IMR-90 (cell line): ENCODE data around the gene TMEM26. TPM values are rescaled to one million over a fixed set of nuclear protein-coding genes. Genes with fewer than 3 reads are reported as not detected.

Experiments
- ATAC-seq: fragments of 200-7000 bp; cut with Tn5 transposase; 2 replicates; pipeline ENCODE4 v1.9.1; 2020; ENCODE audit warnings: low read depth, mild to moderate bottlenecking, moderate library complexity
- BruUV-seq: library from RNA; stranded (reverse); fragments of 400-500 nt; replicated peaks from 2 replicates; lab custom pipeline; 2021; lab: Mats Ljungman, UMichigan
- CTCF ChIA-PET: fragments of 300-600 bp; formaldehyde crosslinking; extraction: SDS; loops from one replicate; lab custom pipeline; 2021; ENCODE audit warnings: antibody characterized with exemption; lab: Yijun Ruan, JAX
- POLR2A ChIA-PET: fragments of 300-600 bp; sonication (Branson Sonifier 250); formaldehyde crosslinking; loops from one replicate; lab custom pipeline; 2022; ENCODE audit warnings: antibody characterized with exemption; ENCODE audit not compliant: unreplicated experiment; lab: Charles Lee
- DNase-seq: peaks from one replicate; pipeline ENCODE4 v3.0.0; 2013
- H2AFZ ChIP-seq: replicated peaks from 2 replicates; pipeline ENCODE3; 2013; ENCODE audit warnings: low read length, mild to moderate bottlenecking; ENCODE audit not compliant: poor library complexity
- H2AK5ac ChIP-seq: 2 replicates; pipeline ENCODE4 v1.6.1; 2013; ENCODE audit warnings: low read depth, low read length, inconsistent platforms
- H2AK9ac ChIP-seq: replicated peaks from 2 replicates; pipeline ENCODE3; 2013; ENCODE audit warnings: mild to moderate bottlenecking, low read depth, low read length, moderate library complexity; ENCODE audit not compliant: poor library complexity
- H2BK120ac ChIP-seq: 2 replicates; pipeline ENCODE4 v1.6.1; 2013; ENCODE audit warnings: low read depth, low read length, inconsistent platforms
- H2BK15ac ChIP-seq: 3 replicates; pipeline ENCODE4 v1.6.1; 2013; ENCODE audit warnings: low read depth, low read length, inconsistent platforms
- H2BK20ac ChIP-seq: 2 replicates; pipeline ENCODE4 v1.6.1; 2013; ENCODE audit warnings: low read depth, mild to moderate bottlenecking, inconsistent platforms, low read length, moderate library complexity
- H2BK5ac ChIP-seq: 2 replicates; pipeline ENCODE4 v1.6.1; 2013; ENCODE audit warnings: mild to moderate bottlenecking, low read depth, low read length, inconsistent platforms; ENCODE audit not compliant: poor library complexity, severe bottlenecking
- H3K14ac ChIP-seq: replicated peaks from 2 replicates; pipeline ENCODE4 v1.6.1; 2013; ENCODE audit warnings: low read depth, low read length, inconsistent platforms
- H3K18ac ChIP-seq: 2 replicates; pipeline ENCODE4 v1.6.1; 2013; ENCODE audit warnings: low read depth, low read length, control low read depth
- H3K23ac ChIP-seq: 2 replicates; pipeline ENCODE4 v1.6.1; 2013; ENCODE audit warnings: low read depth, low read length, inconsistent platforms
- H3K27ac ChIP-seq: 2 replicates; pipeline ENCODE4 v1.5.1; 2013; ENCODE audit warnings: mild to moderate bottlenecking, control low read depth, low read length; ENCODE audit not compliant: insufficient read depth
- H3K27me3 ChIP-seq: 2 replicates; pipeline ENCODE4 v1.6.1; 2013; ENCODE audit warnings: low read length; ENCODE audit not compliant: control insufficient read depth, insufficient read depth
- H3K36me3 ChIP-seq: 2 replicates; pipeline ENCODE4 v1.6.1; 2013; ENCODE audit warnings: low read length, mixed read lengths; ENCODE audit not compliant: control insufficient read depth, insufficient read depth
- H3K4ac ChIP-seq: 2 replicates; pipeline ENCODE4 v1.6.1; 2013; ENCODE audit warnings: low read depth, low read length, inconsistent platforms
- H3K4me1 ChIP-seq: 2 replicates; pipeline ENCODE4 v1.6.1; 2013; ENCODE audit warnings: low read length, mixed read lengths; ENCODE audit not compliant: control insufficient read depth, insufficient read depth
- H3K4me2 ChIP-seq: 2 replicates; pipeline ENCODE4 v1.6.1; 2013; ENCODE audit warnings: low read depth, mild to moderate bottlenecking, control low read depth, low read length, moderate library complexity
- H3K4me3 ChIP-seq: 2 replicates; pipeline ENCODE4 v1.5.1; 2013; ENCODE audit warnings: low read depth, mild to moderate bottlenecking, control low read depth, low read length, moderate library complexity; ENCODE audit not compliant: insufficient read depth
- H3K56ac ChIP-seq: 2 replicates; pipeline ENCODE4 v1.6.1; 2013; ENCODE audit warnings: low read length, inconsistent platforms; ENCODE audit not compliant: insufficient read depth; ENCODE audit errors: extremely low read depth
- H3K79me1 ChIP-seq, 2 experiments: 2 replicates each; pipeline ENCODE4 v1.6.1; 2013; ENCODE audit warnings: low read length in 2 of 2, inconsistent platforms in 1 of 2, low read depth in 1 of 2
- H3K9ac ChIP-seq: 2 replicates; pipeline ENCODE4 v1.6.1; 2013; ENCODE audit warnings: low read depth, low read length, control low read depth
- H3K9me1 ChIP-seq: 2 replicates; pipeline ENCODE4 v1.6.1; 2013; ENCODE audit warnings: low read length, inconsistent platforms; ENCODE audit not compliant: insufficient read depth
- H3K9me3 ChIP-seq: 2 replicates; pipeline ENCODE4 v1.6.1; 2013; ENCODE audit warnings: low read length; ENCODE audit not compliant: control insufficient read depth, insufficient read depth
- H4K20me1 ChIP-seq: 2 replicates; pipeline ENCODE4 v1.6.1; 2013; ENCODE audit warnings: low read length, inconsistent platforms; ENCODE audit not compliant: insufficient read depth
- H4K5ac ChIP-seq: 2 replicates; pipeline ENCODE4 v1.6.1; 2013; ENCODE audit warnings: mild to moderate bottlenecking, low read depth, low read length, control low read depth
- H4K8ac ChIP-seq, 2 experiments: 2 replicates each; pipeline ENCODE4 v1.6.1; 2013; ENCODE audit warnings: low read depth in 2 of 2, low read length in 2 of 2, control low read depth in 1 of 2, inconsistent platforms in 1 of 2
- H4K91ac ChIP-seq: 2 replicates; pipeline ENCODE4 v1.6.1; 2013; ENCODE audit warnings: low read depth, low read length, inconsistent platforms; ENCODE audit not compliant: insufficient read depth
- CTCF ChIP-seq: conservative IDR thresholded peaks from 2 replicates; pipeline ENCODE4 v1.5.1; 2012; ENCODE audit warnings: mild to moderate bottlenecking, low read depth, low read length, improper control_type of control experiment
- MAZ ChIP-seq: IDR thresholded peaks from 2 replicates; pipeline ENCODE4 v1.6.1; 2012; ENCODE audit warnings: low read depth, mild to moderate bottlenecking, low read length, improper control_type of control experiment, moderate library complexity, borderline replicate concordance
- WGBS, 2 experiments: methylation state at CpG; one replicate each; pipeline versions ENCODE4 v1.1.5 to v1.1.7; 2013; ENCODE audit warnings: missing lambda C conversion rate in 2 of 2; ENCODE audit not compliant: insufficient read length in 1 of 2; ENCODE audit errors: extremely low coverage in 2 of 2; 5-methylcytosine and 5-hydroxymethylcytosine counted together
- dilution Hi-C: fragments of 300-500 bp; cut with HindIII; formaldehyde crosslinking; loops from one replicate; pipeline ENCODE4 v1.14.3; 2018; ENCODE audit warnings: low sequenced_read_pairs; ENCODE audit not compliant: unreplicated experiment
- in situ Hi-C: fragments of 300-500 bp; cut with MboI; formaldehyde crosslinking; loops from 3 replicates; pipeline ENCODE4 v1.14.3; 2019; ENCODE audit warnings: low sequenced_read_pairs, inconsistent platforms, mixed read lengths
- intact Hi-C: fragments of 100-400 bp; cut with micrococcal nuclease; formaldehyde crosslinking; loops from 2 replicates; pipeline ENCODE4 v1.10.0; 2022
- polyA plus RNA-seq, 3 experiments: library from polyadenylated mRNA; depleted of rRNA; stranded (reverse); fragments of >200 nt; gene quantifications; 2 replicates each; pipeline ENCODE4 v1.2.3, GENCODE V29; 2012; ENCODE audit warnings: low replicate concordance in 1 of 3
- total RNA-seq: library from RNA; depleted of rRNA; stranded (reverse); fragments of >200 nt; gene quantifications from 2 replicates; pipeline ENCODE4 v1.2.3, GENCODE V29; 2012

The TMEM26 gene
- total and polyA plus RNA-seq, 2 of the 4 experiments (the other 2 are of a cell fraction) = 0.22 to 0.36 TPM

GRCh38 chr10:61452151-61452651 is 980 bp downstream of the TMEM26 start:
- 23% methylated on average over 16 of the region's 28 CpGs; no CpG with 5 or more reads in 1 of the 2 experiments for WGBS, 2 experiments

More at GRCh38 chr10:61452151-61452651, 980 bp downstream of the TMEM26 start:
- no peak for DNase-seq
- intact Hi-C loops (loop anchor here (5.0 to 10.0 kb wide), 2 partner anchors 183 to 450 kb away; partner anchors contain the start of gene ARID5B), dilution Hi-C loops (no loop called here), in situ Hi-C loops (no loop called here)
- no peak for TF ChIP-seq MAZ
- TF ChIP-seq CTCF = no peak
- Histone ChIP-seq H4K8ac (peak overlapping the region; percentile 29 to 83; a peak in 2 of 4 replicates), H3K27ac (no peak overlapping the region), H2BK20ac (peak overlapping the region; percentile 69), H2AK9ac (peak overlapping the region; percentile 92), H3K4me2 (peak overlapping the region; percentile 89), H2AFZ (peak overlapping the region; percentile 98), H3K9me1 (peaks cover 10% of the 10 kb centered on the region; the same call in 1 of the 2 replicates), H3K14ac (peak overlapping the region; percentile 86), H3K79me1 (no peaks in the 10 kb centered on the region), H2BK120ac (peak overlapping the region; percentile 91), H3K56ac (no peak overlapping the region; the same call in 1 of the 2 replicates), H3K9ac (peak overlapping the region; percentile 63; the same call in 1 of the 2 replicates), H3K4me3 (peak overlapping the region; percentile 65), H2BK15ac (peak overlapping the region; percentile 26; the same call in 2 of the 3 replicates), H3K18ac (no peak overlapping the region; the same call in 1 of the 2 replicates), H4K91ac (peak overlapping the region; percentile 75; the same call in 1 of the 2 replicates), H2BK5ac (no peak overlapping the region), H4K5ac (peak overlapping the region; percentile 22; the same call in 1 of the 2 replicates), H3K4ac (peak overlapping the region; percentile 82), H2AK5ac (peak overlapping the region; percentile 48; the same call in 1 of the 2 replicates), H3K36me3 (no peaks in the 10 kb centered on the region), H4K20me1 (no peaks in the 10 kb centered on the region), H3K27me3 (peaks cover 3% of the 10 kb centered on the region; the same call in 1 of the 2 replicates), H3K4me1 (peaks cover 12% of the 10 kb centered on the region; the same call in 1 of the 2 replicates), H3K9me3 (no peaks in the 10 kb centered on the region), H3K23ac (peak overlapping the region; percentile 78)
- no peak for ATAC-seq
- BruUV-seq = no TSS peak
- ChIA-PET CTCF (no interaction called here), POLR2A (no interaction called here)
